ENCODE data around the gene RAD9A.
A peak's percentile ranks its signal among the peaks of the same experiment; 100 is the strongest.

Gene RAD9A

GRCh38 chr11:67408437-67409200 is 16.8 kb downstream of the RAD9A start:
- Histone ChIP-seq H3K4me3 (ENCODE audit: low read depth in 1 of 5, low read length in 5 of 5) (no peak overlapping the region), H3K27me3 (ENCODE audit: control insufficient read depth in 5 of 5, insufficient read depth in 4 of 5, low read length in 5 of 5) (peaks cover 55 to 74% (median 59%) of the 10 kb centered on the region in 5 donors), H3K27ac (ENCODE audit: low read depth, low read length) (no peak overlapping the region), H3K4me1 (ENCODE audit: control insufficient read depth in 5 of 5, insufficient read depth in 5 of 5, low read length in 5 of 5) (peaks cover 0 to 18% (median 8%) of the 10 kb centered on the region in 5 donors), H3K36me3 (ENCODE audit: control insufficient read depth in 5 of 5, insufficient read depth in 5 of 5, low read length in 5 of 5) (no peaks in the 10 kb centered on the region), H3K9ac (ENCODE audit: low read length in 5 of 5) (no peak overlapping the region), H3K9me3 (ENCODE audit: control insufficient read depth in 5 of 5, low read length in 5 of 5) (no peaks in the 10 kb centered on the region)

GRCh38 chr11:67409261-67409666 is 17.5 kb downstream of the RAD9A start:
- no peaks in the 10 kb centered on the region for H3K9me3 ChIP-seq (ENCODE audit: control insufficient read depth in 5 of 5, low read length in 5 of 5)
- H3K36me3 ChIP-seq (ENCODE audit: control insufficient read depth in 5 of 5, insufficient read depth in 5 of 5, low read length in 5 of 5) = no peaks in the 10 kb centered on the region
- H3K4me3 ChIP-seq (ENCODE audit: low read depth in 1 of 5, low read length in 5 of 5) = no peak overlapping the region
- H3K27me3 ChIP-seq (ENCODE audit: control insufficient read depth in 5 of 5, insufficient read depth in 4 of 5, low read length in 5 of 5) = peaks cover 55 to 75% (median 59%) of the 10 kb centered on the region in 5 donors
- H3K9ac ChIP-seq (ENCODE audit: low read length in 5 of 5) = no peak overlapping the region
- no peak overlapping the region for H3K27ac ChIP-seq (ENCODE audit: low read depth, low read length)
- H3K4me1 ChIP-seq (ENCODE audit: control insufficient read depth in 5 of 5, insufficient read depth in 5 of 5, low read length in 5 of 5) = peaks cover 0 to 18% (median 8%) of the 10 kb centered on the region in 5 donors

- Histone ChIP-seq H3K27me3 (ENCODE audit: control insufficient read depth in 5 of 5, insufficient read depth in 4 of 5, low read length in 5 of 5) (peaks cover 55 to 77% (median 62%) of the 10 kb centered on the region in 5 donors), H3K9ac (ENCODE audit: low read length in 5 of 5) (peak overlapping the region in 1 of 5 donors; percentile 23), H3K36me3 (ENCODE audit: control insufficient read depth in 5 of 5, insufficient read depth in 5 of 5, low read length in 5 of 5) (no peaks in the 10 kb centered on the region), H3K4me3 (ENCODE audit: low read depth in 1 of 5, low read length in 5 of 5) (no peak overlapping the region), H3K27ac (ENCODE audit: low read depth, low read length) (no peak overlapping the region), H3K4me1 (ENCODE audit: control insufficient read depth in 5 of 5, insufficient read depth in 5 of 5, low read length in 5 of 5) (peaks cover 0 to 19% (median 8%) of the 10 kb centered on the region in 5 donors), H3K9me3 (ENCODE audit: control insufficient read depth in 5 of 5, low read length in 5 of 5) (no peaks in the 10 kb centered on the region)
These were observed 18.1 kb downstream of the RAD9A start for GRCh38 chr11:67409781-67410368.

GRCh38 chr11:67410369-67410831 is 18.6 kb downstream of the RAD9A start:
- no peaks in the 10 kb centered on the region for H3K9me3 ChIP-seq (ENCODE audit: control insufficient read depth in 5 of 5, low read length in 5 of 5)
- no peak overlapping the region for H3K27ac ChIP-seq (ENCODE audit: low read depth, low read length)
- H3K4me3 ChIP-seq (ENCODE audit: low read depth in 1 of 5, low read length in 5 of 5) = no peak overlapping the region
- H3K9ac ChIP-seq (ENCODE audit: low read length in 5 of 5) = no peak overlapping the region
- H3K4me1 ChIP-seq (ENCODE audit: control insufficient read depth in 5 of 5, insufficient read depth in 5 of 5, low read length in 5 of 5) = peaks cover 0 to 23% (median 12%) of the 10 kb centered on the region in 5 donors
- H3K27me3 ChIP-seq (ENCODE audit: control insufficient read depth in 5 of 5, insufficient read depth in 4 of 5, low read length in 5 of 5) = peaks cover 55 to 82% (median 66%) of the 10 kb centered on the region in 5 donors
- no peaks in the 10 kb centered on the region for H3K36me3 ChIP-seq (ENCODE audit: control insufficient read depth in 5 of 5, insufficient read depth in 5 of 5, low read length in 5 of 5)

- no peaks in the 10 kb centered on the region for H3K9me3 ChIP-seq (ENCODE audit: control insufficient read depth in 5 of 5, low read length in 5 of 5)
- no peak overlapping the region for H3K27ac ChIP-seq (ENCODE audit: low read depth, low read length)
- no peaks in the 10 kb centered on the region for H3K36me3 ChIP-seq (ENCODE audit: control insufficient read depth in 5 of 5, insufficient read depth in 5 of 5, low read length in 5 of 5)
- no peak overlapping the region for H3K9ac ChIP-seq (ENCODE audit: low read length in 5 of 5)
- H3K4me3 ChIP-seq (ENCODE audit: low read depth in 1 of 5, low read length in 5 of 5) = no peak overlapping the region
- peaks cover 0 to 25% (median 15%) of the 10 kb centered on the region in 5 donors for H3K4me1 ChIP-seq (ENCODE audit: control insufficient read depth in 5 of 5, insufficient read depth in 5 of 5, low read length in 5 of 5)
- peaks cover 55 to 78% (median 67%) of the 10 kb centered on the region in 5 donors for H3K27me3 ChIP-seq (ENCODE audit: control insufficient read depth in 5 of 5, insufficient read depth in 4 of 5, low read length in 5 of 5)
These were observed 19.4 kb downstream of the RAD9A start for GRCh38 chr11:67410984-67411784.

GRCh38 chr11:67411785-67412152 is 20.0 kb downstream of the RAD9A start:
- Histone ChIP-seq H3K9ac (ENCODE audit: low read length in 5 of 5) (no peak overlapping the region), H3K27me3 (ENCODE audit: control insufficient read depth in 5 of 5, insufficient read depth in 4 of 5, low read length in 5 of 5) (peaks cover 52 to 76% (median 67%) of the 10 kb centered on the region in 5 donors), H3K9me3 (ENCODE audit: control insufficient read depth in 5 of 5, low read length in 5 of 5) (no peaks in the 10 kb centered on the region), H3K36me3 (ENCODE audit: control insufficient read depth in 5 of 5, insufficient read depth in 5 of 5, low read length in 5 of 5) (no peaks in the 10 kb centered on the region), H3K27ac (ENCODE audit: low read depth, low read length) (no peak overlapping the region), H3K4me3 (ENCODE audit: low read depth in 1 of 5, low read length in 5 of 5) (no peak overlapping the region), H3K4me1 (ENCODE audit: control insufficient read depth in 5 of 5, insufficient read depth in 5 of 5, low read length in 5 of 5) (peaks cover 0 to 26% (median 20%) of the 10 kb centered on the region in 5 donors)

- no peak overlapping the region for H3K9ac ChIP-seq (ENCODE audit: low read length in 5 of 5)
- H3K27me3 ChIP-seq (ENCODE audit: control insufficient read depth in 5 of 5, insufficient read depth in 4 of 5, low read length in 5 of 5) = peaks cover 51 to 68% (median 59%) of the 10 kb centered on the region in 5 donors
- no peak overlapping the region for H3K27ac ChIP-seq (ENCODE audit: low read depth, low read length)
These were observed 20.9 kb downstream of the RAD9A start for GRCh38 chr11:67412495-67413179.

GRCh38 chr11:67413266-67413849 is 21.6 kb downstream of the RAD9A start:
- peaks cover 0 to 32% (median 27%) of the 10 kb centered on the region in 5 donors for H3K4me1 ChIP-seq (ENCODE audit: control insufficient read depth in 5 of 5, insufficient read depth in 5 of 5, low read length in 5 of 5)
- H3K36me3 ChIP-seq (ENCODE audit: control insufficient read depth in 5 of 5, insufficient read depth in 5 of 5, low read length in 5 of 5) = no peaks in the 10 kb centered on the region
- no peak overlapping the region for H3K4me3 ChIP-seq (ENCODE audit: low read depth in 1 of 5, low read length in 5 of 5)
- H3K27ac ChIP-seq (ENCODE audit: low read depth, low read length) = no peak overlapping the region
- H3K9ac ChIP-seq (ENCODE audit: low read length in 5 of 5) = no peak overlapping the region
- peaks cover 45 to 64% (median 52%) of the 10 kb centered on the region in 5 donors for H3K27me3 ChIP-seq (ENCODE audit: control insufficient read depth in 5 of 5, insufficient read depth in 4 of 5, low read length in 5 of 5)
- H3K9me3 ChIP-seq (ENCODE audit: control insufficient read depth in 5 of 5, low read length in 5 of 5) = no peaks in the 10 kb centered on the region

More at GRCh38 chr11:67412495-67413179, 20.9 kb downstream of the RAD9A start:
- Histone ChIP-seq H3K36me3 (ENCODE audit: control insufficient read depth in 5 of 5, insufficient read depth in 5 of 5, low read length in 5 of 5) (no peaks in the 10 kb centered on the region), H3K4me3 (ENCODE audit: low read depth in 1 of 5, low read length in 5 of 5) (no peak overlapping the region), H3K4me1 (ENCODE audit: control insufficient read depth in 5 of 5, insufficient read depth in 5 of 5, low read length in 5 of 5) (peaks cover 0 to 32% (median 25%) of the 10 kb centered on the region in 5 donors), H3K9me3 (ENCODE audit: control insufficient read depth in 5 of 5, low read length in 5 of 5) (no peaks in the 10 kb centered on the region)

All from subcutaneous abdominal adipose tissue (tissue), 5 donors.